HCT116 (cell line): ENCODE measurements around the gene MAP2K5. TPM values are rescaled to one million over a fixed set of nuclear protein-coding genes. Genes with fewer than 3 reads are reported as not detected.

Experiments used
- ATAC-seq: fragments of 200-7000 bp; cut with Tn5 transposase; 2 replicates; pipeline ENCODE4 v1.9.1; 2020; ENCODE audit warnings: mild to moderate bottlenecking, moderate library complexity
- BruUV-seq: library from RNA; stranded (reverse); fragments of 400-500 nt; replicated peaks from 2 replicates; lab custom pipeline; 2021; lab: Mats Ljungman, UMichigan
- CTCF ChIA-PET: fragments of 300-600 bp; sonication (Branson Sonifier 250); formaldehyde crosslinking; loops from one replicate; lab custom pipeline; 2021; ENCODE audit warnings: antibody characterized with exemption; lab: Charles Lee
- POLR2A ChIA-PET: fragments of 300-600, 350-600 bp; sonication (Branson Sonifier 250); formaldehyde crosslinking; loops from one replicate; lab custom pipeline; 2021; ENCODE audit warnings: antibody characterized with exemption; lab: Charles Lee
- RAD21 ChIA-PET, 2 experiments: fragments of 300-600 bp; sonication (Branson Sonifier 250); formaldehyde crosslinking; loops; one replicate each; lab custom pipeline; 2023; ENCODE audit warnings: low total read pairs in 2 of 2; ENCODE audit not compliant: uncharacterized antibody in 2 of 2, unreplicated experiment in 2 of 2, low non-redundant PET in 1 of 2; lab: Charles Lee
- DNase-seq: peaks from one replicate; pipeline ENCODE4 v3.0.0-alpha.2; 2010; ENCODE audit warnings: low read depth, low spot score
- H2AFZ ChIP-seq: fragments of 200-600 bp; shearing (Covaris generic), sonication (generic); 2 replicates; pipeline ENCODE4 v1.6.1; 2017; ENCODE audit warnings: low read depth, mixed run types, mixed read lengths, antibody characterized with exemption, low read length; ENCODE audit not compliant: poor library complexity, severe bottlenecking
- H3K27ac ChIP-seq: 2 replicates; pipeline ENCODE4 v1.5.1; 2012; ENCODE audit warnings: low read depth, low read length
- H3K27me3 ChIP-seq: fragments of 200-600 bp; sonication (generic); 2 replicates; pipeline ENCODE4 v1.6.1; 2016; ENCODE audit warnings: mixed run types, low read length, mixed read lengths; ENCODE audit not compliant: insufficient read depth
- H3K36me3 ChIP-seq, 2 experiments: fragments of 200-500 bp in 1 of 2; fragments of 200-600 bp in 1 of 2; sonication (Bioruptor generic) in 1 of 2; sonication (generic) in 1 of 2; 2 replicates each; pipeline versions ENCODE4 v1.5.1 to v1.6.1; 2014 to 2016; ENCODE audit warnings: low read length in 2 of 2, inconsistent platforms in 1 of 2, mixed read lengths in 1 of 2, mixed run types in 1 of 2; ENCODE audit not compliant: insufficient read depth in 2 of 2, control insufficient read depth in 1 of 2
- H3K4me1 ChIP-seq, 2 experiments: fragments of 200-600 bp in 1 of 2; sonication (generic) in 1 of 2; 2 replicates each; pipeline versions ENCODE4 v1.5.1 to v1.6.1; 2012 to 2017; ENCODE audit warnings: low read length in 2 of 2, inconsistent platforms in 1 of 2, mild to moderate bottlenecking in 1 of 2, mixed read lengths in 1 of 2, mixed run types in 1 of 2, moderate library complexity in 1 of 2; ENCODE audit not compliant: insufficient read depth in 2 of 2, control insufficient read depth in 1 of 2
- H3K4me2 ChIP-seq: fragments of 200-600 bp; sonication (generic); 2 replicates; pipeline ENCODE4 v1.6.1; 2017; ENCODE audit warnings: mixed run types, low read length, mixed read lengths
- H3K4me3 ChIP-seq, 2 experiments: fragments of 200-600 bp in 1 of 2; sonication (generic) in 1 of 2; replicated peaks in 1 of 2; 2 replicates each; pipeline ENCODE4 v1.5.1; 2011 to 2016; ENCODE audit warnings: low read length in 2 of 2, control low read depth in 1 of 2, low read depth in 1 of 2, mild to moderate bottlenecking in 1 of 2, mixed read lengths in 1 of 2, mixed run types in 1 of 2
- H3K79me2 ChIP-seq: fragments of 200-600 bp; sonication (generic); 2 replicates; pipeline ENCODE4 v1.6.1; 2017; ENCODE audit warnings: mild to moderate bottlenecking, mixed run types, low read length, moderate library complexity, mixed read lengths; ENCODE audit not compliant: insufficient read depth
- H3K9ac ChIP-seq: fragments of 200-600 bp; sonication (generic); 2 replicates; pipeline ENCODE4 v1.6.1; 2016; ENCODE audit warnings: low read length, mixed read lengths
- H3K9me2 ChIP-seq: fragments of 200-600 bp; sonication (generic), shearing (Covaris generic); 2 replicates; pipeline ENCODE4 v1.6.1; 2017; ENCODE audit warnings: mixed run types, mild to moderate bottlenecking, moderate library complexity; ENCODE audit not compliant: insufficient read depth
- H3K9me3 ChIP-seq, 2 experiments: fragments of 200-500 bp in 1 of 2; fragments of 200-600 bp in 1 of 2; sonication (Bioruptor generic) in 1 of 2; sonication (generic) in 1 of 2; 2 replicates each; pipeline ENCODE4 v1.6.1; 2014 to 2017; ENCODE audit warnings: low read length in 2 of 2, mixed read lengths in 2 of 2, inconsistent platforms in 1 of 2, low read depth in 1 of 2, mild to moderate bottlenecking in 1 of 2, mixed run types in 1 of 2, moderate library complexity in 1 of 2; ENCODE audit not compliant: control insufficient read depth in 1 of 2, insufficient read depth in 1 of 2
- H4K20me1 ChIP-seq: fragments of 200-600 bp; sonication (generic), shearing (Covaris generic); 2 replicates; pipeline ENCODE4 v1.6.1; 2017; ENCODE audit warnings: mixed run types, mild to moderate bottlenecking, moderate library complexity; ENCODE audit not compliant: insufficient read depth
- ATF3 ChIP-seq: IDR thresholded peaks from 2 replicates; pipeline ENCODE4 v1.6.1; 2012
- CBX3 ChIP-seq: IDR thresholded peaks from 2 replicates; pipeline ENCODE4 v1.6.1; 2012; ENCODE audit warnings: low read depth
- CEBPB ChIP-seq: IDR thresholded peaks from 2 replicates; pipeline ENCODE4 v1.6.1; 2012; ENCODE audit warnings: low read depth
- CTCF ChIP-seq, 3 experiments: fragments of 200-600 bp in 1 of 3; sonication (generic) in 1 of 3; IDR thresholded peaks in 2 of 3; conservative IDR thresholded peaks in 1 of 3; 2 replicates each; pipeline ENCODE4 v1.5.1; 2012 to 2017; ENCODE audit warnings: low read depth in 2 of 3, low read length in 2 of 3, antibody characterized with exemption in 1 of 3, borderline replicate concordance in 1 of 3, control low read depth in 1 of 3, mild to moderate bottlenecking in 1 of 3, mixed read lengths in 1 of 3, mixed run types in 1 of 3, moderate library complexity in 1 of 3; ENCODE audit not compliant: insufficient read depth in 1 of 3
- ELF1 ChIP-seq: IDR thresholded peaks from 2 replicates; pipeline ENCODE4 v1.6.1; 2012; ENCODE audit warnings: low read depth, borderline replicate concordance
- EZH2 ChIP-seq: fragments of 200-600 bp; sonication (generic); IDR thresholded peaks from 2 replicates; pipeline ENCODE4 v1.6.1; 2017; ENCODE audit warnings: antibody characterized with exemption, mixed run types
- EZH2phosphoT487 ChIP-seq: fragments of 200-600 bp; IDR thresholded peaks from 2 replicates; pipeline ENCODE4 v1.6.1; 2018; ENCODE audit warnings: antibody characterized with exemption, borderline replicate concordance
- FOSL1 ChIP-seq: IDR thresholded peaks from 2 replicates; pipeline ENCODE4 v1.6.1; 2012; ENCODE audit warnings: low read depth
- JUND ChIP-seq: IDR thresholded peaks from 2 replicates; pipeline ENCODE4 v1.6.1; 2012
- MAX ChIP-seq: IDR thresholded peaks from 2 replicates; pipeline ENCODE4 v1.6.1; 2012
- POLR2AphosphoS5 ChIP-seq: IDR thresholded peaks from 2 replicates; pipeline ENCODE4 v1.6.1; 2011; ENCODE audit warnings: mild to moderate bottlenecking, low read depth, low read length, moderate library complexity
- TCF7L2 ChIP-seq: IDR thresholded peaks from 2 replicates; pipeline ENCODE4 v1.7.0; 2011; ENCODE audit warnings: borderline replicate concordance, inconsistent platforms; ENCODE audit not compliant: insufficient read depth, insufficient read length; ENCODE audit errors: extremely low read depth
- ZBTB33 ChIP-seq: IDR thresholded peaks from 2 replicates; pipeline ENCODE4 v1.6.1; 2011; ENCODE audit warnings: mild to moderate bottlenecking, low read length, moderate library complexity; ENCODE audit not compliant: insufficient replicate concordance; ENCODE audit errors: extremely low read depth
- ZFX ChIP-seq: fragments of 450-650 bp; IDR thresholded peaks from 2 replicates; pipeline ENCODE4 v1.6.1; 2017
- intact Hi-C: fragments of 100-400 bp; cut with micrococcal nuclease; formaldehyde crosslinking; loops from 2 replicates; pipeline ENCODE4 v1.10.0; 2022
- total RNA-seq: library from RNA; stranded (reverse); gene quantifications from one replicate; pipeline ENCODE4 v1.2.1, GENCODE V29; 2021; ENCODE audit not compliant: unreplicated experiment

MAP2K5 gene
- total RNA-seq, 1 experiment from 2014 or later = 15.6 TPM

- ChIA-PET POLR2A (interaction anchor here (0.6 to 0.7 kb wide), 2 partner anchors 287 to 881 kb away, joined by 3 read pairs; no protein-coding TSS in a partner anchor), RAD21 (no interaction called here), CTCF (no interaction called here)
- H3K79me2 ChIP-seq = no peaks in the 10 kb centered on the region
- no peaks in the 10 kb centered on the region for H3K27me3 ChIP-seq
- H3K4me2 ChIP-seq = no peak overlapping the region
- peaks cover 13 to 30% of the 10 kb centered on the region in 2 experiments for H3K4me1 ChIP-seq
- no peak overlapping the region for H3K4me3 ChIP-seq
- ATAC-seq = no peak
- H2AFZ ChIP-seq = no peak overlapping the region
- no peaks in the 10 kb centered on the region for H3K9me3 ChIP-seq
- no peak overlapping the region for H3K27ac ChIP-seq
- BruUV-seq = no TSS peak
- no peaks in the 10 kb centered on the region for H3K36me3 ChIP-seq
- TF ChIP-seq TCF7L2 (no peak), JUND (no peak), FOSL1 (no peak), CEBPB (no peak), MAX (no peak), ZBTB33 (no peak), CTCF (IDR thresholded peaks at IDR 0.05 in 2 of 3, conservative IDR thresholded peaks at IDR 0.05 in 1 of 3; ENCODE audit: borderline replicate concordance in 1 of 3, insufficient read depth in 1 of 3, low read depth in 2 of 3, low read length in 2 of 3) (no peak), ELF1 (no peak), ZFX (no peak), EZH2phosphoT487 (no peak), POLR2AphosphoS5 (no peak), ATF3 (no peak), CBX3 (no peak), EZH2 (no peak)
- H3K9me2 ChIP-seq = no peaks in the 10 kb centered on the region
- intact Hi-C loops = no loop called here
- no peaks in the 10 kb centered on the region for H4K20me1 ChIP-seq
- H3K9ac ChIP-seq = no peak overlapping the region
- DNase-seq = no peak
Measured at GRCh38 chr15:67855842-67856241, 313.3 kb downstream of the MAP2K5 start.

Other genes with a start within 250 kb of the MAP2K5 start
- gene C15orf61, start 21.6 kb upstream of the MAP2K5 start, total RNA-seq = 9.9 TPM